ENCODE data around the gene CYTH4.

The CYTH4 gene

DNA sequence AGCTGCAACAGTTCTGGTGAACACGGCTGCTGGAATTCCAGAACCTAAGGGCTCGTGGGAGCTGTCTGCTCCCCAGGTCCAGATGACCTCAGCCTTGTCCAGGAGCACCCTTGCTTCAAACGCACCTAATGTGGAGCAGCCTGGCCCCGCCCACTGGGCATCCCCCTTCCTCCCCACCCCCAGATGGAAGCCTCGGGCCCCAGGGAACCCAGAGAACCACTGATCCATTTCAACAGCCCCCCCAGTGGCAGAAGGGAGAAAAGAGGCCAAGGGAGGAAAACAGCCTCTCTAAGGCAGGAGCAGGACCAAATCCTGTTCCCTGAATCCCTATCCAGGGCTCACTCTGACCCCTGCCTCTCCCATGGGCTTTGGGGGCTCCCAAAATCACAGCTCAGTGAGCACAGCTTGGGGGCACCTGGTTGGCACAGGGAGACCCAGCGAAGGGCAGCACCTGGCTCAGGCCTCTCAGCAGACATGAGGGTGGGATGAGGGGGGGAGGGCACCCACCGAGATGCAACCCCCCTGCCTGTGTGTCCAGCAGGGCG is 1.2 kb downstream of the CYTH4 start:
- H3K4me3 ChIP-seq: no peak overlapping the region
- in situ Hi-C loops (cut with MboI; ENCODE audit: low sequenced_read_pairs): no loop called here
- no peak for DNase-seq (ENCODE audit: low spot score in 2 of 2)
- peaks cover 19% of the 10 kb centered on the region for H3K27me3 ChIP-seq (ENCODE audit: low read depth)
- H3K36me3 ChIP-seq (replicated peaks): no peaks in the 10 kb centered on the region
- no peaks in the 10 kb centered on the region for H3K9me3 ChIP-seq
- no peaks in the 10 kb centered on the region for H3K4me1 ChIP-seq

DNA sequence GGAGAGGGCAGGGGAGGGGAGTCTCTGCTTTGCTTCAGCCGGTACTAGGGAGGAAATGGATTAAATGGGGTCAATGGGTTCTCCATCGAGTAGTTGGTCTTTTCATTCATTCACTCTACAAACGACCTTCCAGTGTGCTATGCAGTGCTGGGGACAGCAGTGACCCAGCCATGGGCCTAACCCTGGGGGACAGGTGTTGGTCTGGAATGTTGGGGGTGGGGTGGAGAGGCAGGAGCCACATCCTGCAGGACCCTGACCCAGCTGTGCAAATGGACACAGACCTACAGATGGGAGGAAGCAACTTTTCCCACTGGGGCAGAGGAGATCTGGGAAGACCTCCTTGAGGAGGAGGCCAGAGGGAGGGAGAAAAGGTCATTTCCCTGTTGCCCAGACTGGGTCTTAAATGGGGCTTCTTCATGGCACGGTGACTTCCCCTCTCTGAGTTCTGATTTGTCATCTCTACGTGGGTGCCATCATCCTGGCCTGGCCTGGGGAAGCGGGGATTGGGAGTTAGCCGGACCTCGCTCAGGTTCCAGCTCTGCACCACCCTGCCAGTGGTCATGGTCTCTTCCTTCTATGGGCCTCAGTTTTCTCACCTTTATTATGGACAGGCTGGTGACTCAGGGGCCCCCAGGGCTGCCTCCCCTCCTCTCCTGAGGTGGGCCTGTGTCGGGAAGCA is 2.0 kb downstream of the CYTH4 start:
- DNase-seq (ENCODE audit: low spot score in 2 of 2): no peak
- Histone ChIP-seq H3K27me3 (ENCODE audit: low read depth) (peaks cover 25% of the 10 kb centered on the region), H3K4me3 (no peak overlapping the region), H3K36me3 (replicated peaks) (no peaks in the 10 kb centered on the region), H3K9me3 (no peaks in the 10 kb centered on the region), H3K4me1 (no peaks in the 10 kb centered on the region)
- in situ Hi-C loops (cut with MboI; ENCODE audit: low sequenced_read_pairs): no loop called here

DNA sequence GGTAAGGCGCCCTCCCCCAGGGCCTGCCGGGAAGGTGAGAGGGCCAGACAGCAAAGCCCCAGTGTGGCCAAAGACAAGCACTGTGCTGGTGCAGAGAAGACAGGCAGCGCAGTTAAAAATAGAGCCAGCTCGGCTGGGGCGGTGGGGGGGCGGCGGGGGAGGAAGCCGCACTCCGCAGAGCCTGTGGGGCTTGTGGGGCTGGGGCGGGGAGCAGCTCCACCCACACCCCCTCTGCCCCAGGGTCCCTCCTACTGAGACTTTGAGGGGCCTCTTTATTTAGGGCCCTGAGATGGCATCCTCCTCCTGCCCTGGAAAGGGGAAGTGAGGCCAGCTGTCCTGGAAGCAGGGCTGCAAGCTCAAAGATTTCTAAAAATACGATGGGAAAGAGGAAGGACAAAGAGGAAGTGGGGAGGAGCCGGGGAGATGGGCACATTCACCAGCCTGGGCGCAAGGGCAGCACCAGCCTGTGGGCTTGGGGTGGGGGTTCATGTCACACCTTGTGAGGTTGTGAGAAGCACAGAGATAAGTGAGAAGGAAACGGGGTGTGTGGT is 2.6 kb downstream of the CYTH4 start:
- Histone ChIP-seq H3K36me3 (replicated peaks) (no peaks in the 10 kb centered on the region), H3K4me3 (no peak overlapping the region), H3K9me3 (no peaks in the 10 kb centered on the region), H3K27me3 (ENCODE audit: low read depth) (peaks cover 25% of the 10 kb centered on the region), H3K4me1 (no peaks in the 10 kb centered on the region)
- in situ Hi-C loops (cut with MboI; ENCODE audit: low sequenced_read_pairs): no loop called here
- DNase-seq (ENCODE audit: low spot score in 2 of 2): no peak

- no peaks in the 10 kb centered on the region for H3K4me1 ChIP-seq
- no peaks in the 10 kb centered on the region for H3K9me3 ChIP-seq
- in situ Hi-C loops (cut with MboI; ENCODE audit: low sequenced_read_pairs): no loop called here
Observed at GRCh38 chr22:37285937-37286336, 3.6 kb downstream of the CYTH4 start.

GRCh38 chr22:37287550-37287951 is 5.2 kb downstream of the CYTH4 start:
- no peaks in the 10 kb centered on the region for H3K4me1 ChIP-seq
- in situ Hi-C loops (cut with MboI; ENCODE audit: low sequenced_read_pairs): no loop called here
- no peak overlapping the region for H3K4me3 ChIP-seq
- no peaks in the 10 kb centered on the region for H3K9me3 ChIP-seq
- peaks cover 23% of the 10 kb centered on the region for H3K27me3 ChIP-seq (ENCODE audit: low read depth)
- H3K36me3 ChIP-seq (replicated peaks): no peaks in the 10 kb centered on the region
- no peak for DNase-seq (ENCODE audit: low spot score in 2 of 2)

More at GRCh38 chr22:37285937-37286336, 3.6 kb downstream of the CYTH4 start:
- no peak for DNase-seq (ENCODE audit: low spot score in 2 of 2)
- no peaks in the 10 kb centered on the region for H3K36me3 ChIP-seq (replicated peaks)
- H3K4me3 ChIP-seq: no peak overlapping the region
- H3K27me3 ChIP-seq (ENCODE audit: low read depth): peaks cover 25% of the 10 kb centered on the region

DNA sequence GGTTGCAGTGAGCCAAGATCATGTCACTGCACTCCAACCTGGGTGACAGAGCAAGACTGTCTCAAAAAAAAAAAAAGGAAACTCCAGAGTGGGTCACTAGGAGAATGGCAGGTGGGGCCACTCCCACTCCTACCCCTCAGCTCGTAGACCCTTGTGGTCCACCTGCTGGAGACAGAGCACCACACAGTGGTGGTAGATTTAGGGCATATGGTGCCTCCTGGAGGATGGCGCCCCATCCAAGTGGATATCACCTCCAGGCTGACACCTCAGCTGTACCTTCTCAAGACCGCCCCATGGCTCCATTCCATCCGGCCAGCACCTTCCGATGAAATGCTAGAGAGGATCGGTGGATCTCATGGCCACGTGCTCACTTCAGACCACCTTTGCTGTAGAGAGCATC is 6.2 kb downstream of the CYTH4 start:
- DNase-seq (ENCODE audit: low spot score in 2 of 2): no peak
- H3K4me3 ChIP-seq: no peak overlapping the region
- in situ Hi-C loops (cut with MboI; ENCODE audit: low sequenced_read_pairs): no loop called here
- H3K27me3 ChIP-seq (ENCODE audit: low read depth): peaks cover 16% of the 10 kb centered on the region
- no peaks in the 10 kb centered on the region for H3K9me3 ChIP-seq
- no peaks in the 10 kb centered on the region for H3K4me1 ChIP-seq
- H3K36me3 ChIP-seq (replicated peaks): no peaks in the 10 kb centered on the region

- no peaks in the 10 kb centered on the region for H3K4me1 ChIP-seq
- no peaks in the 10 kb centered on the region for H3K36me3 ChIP-seq (replicated peaks)
Observed at GRCh38 chr22:37289156-37289735, 6.9 kb downstream of the CYTH4 start.

GRCh38 chr22:37290737-37291136 is 8.4 kb downstream of the CYTH4 start:
- DNase-seq (ENCODE audit: low spot score in 2 of 2): no peak
- Histone ChIP-seq H3K36me3 (replicated peaks) (no peaks in the 10 kb centered on the region), H3K9me3 (no peaks in the 10 kb centered on the region), H3K27me3 (ENCODE audit: low read depth) (peaks cover 14% of the 10 kb centered on the region), H3K4me1 (no peaks in the 10 kb centered on the region), H3K4me3 (no peak overlapping the region)
- in situ Hi-C loops (cut with MboI; ENCODE audit: low sequenced_read_pairs): loop anchor here (10.0 kb wide), 1 partner anchor 64 kb away; no protein-coding TSS in a partner anchor

More at GRCh38 chr22:37289156-37289735, 6.9 kb downstream of the CYTH4 start:
- Histone ChIP-seq H3K4me3 (no peak overlapping the region), H3K9me3 (no peaks in the 10 kb centered on the region), H3K27me3 (ENCODE audit: low read depth) (peaks cover 16% of the 10 kb centered on the region)
- in situ Hi-C loops (cut with MboI; ENCODE audit: low sequenced_read_pairs): no loop called here
- DNase-seq (ENCODE audit: low spot score in 2 of 2): no peak

DNA sequence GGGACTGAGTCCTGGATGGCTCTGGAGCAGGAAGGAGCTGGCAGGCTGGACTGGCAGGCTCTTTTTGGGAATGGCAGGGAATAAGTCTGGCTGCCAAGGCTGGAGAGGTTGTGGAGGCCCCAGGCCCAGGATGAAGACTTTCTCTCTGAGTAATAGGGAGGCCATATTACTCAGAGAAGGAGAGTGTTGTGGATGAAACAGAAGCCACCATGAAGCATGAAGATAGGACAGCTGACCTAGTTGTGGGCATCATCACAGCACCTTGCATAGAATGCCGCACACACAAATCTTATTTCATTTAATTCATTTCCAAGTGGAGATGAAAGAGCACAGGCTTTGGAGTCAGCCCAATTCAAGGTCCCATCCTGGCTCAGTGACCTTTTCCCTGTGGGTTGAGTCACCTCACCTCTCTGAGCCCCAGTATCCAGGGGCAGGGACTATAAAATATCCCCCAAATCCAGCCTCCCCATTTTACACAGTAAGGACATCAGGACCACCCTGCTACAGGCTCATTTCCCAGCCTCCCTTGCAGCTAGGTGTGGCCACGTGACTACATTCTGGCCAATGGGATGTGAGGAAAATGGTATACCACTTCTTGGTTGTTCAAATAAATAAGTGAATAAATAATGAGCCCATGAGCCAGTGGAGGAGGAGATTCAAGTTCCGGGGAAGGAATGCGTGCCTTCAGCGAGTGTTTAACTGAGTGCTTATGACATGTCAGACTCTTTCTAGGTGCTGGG is 9.4 kb downstream of the CYTH4 start:
- H3K36me3 ChIP-seq (replicated peaks): no peaks in the 10 kb centered on the region
- no peaks in the 10 kb centered on the region for H3K4me1 ChIP-seq
- in situ Hi-C loops (cut with MboI; ENCODE audit: low sequenced_read_pairs): loop anchor here (10.0 kb wide), 1 partner anchor 63 kb away; no protein-coding TSS in a partner anchor
- no peaks in the 10 kb centered on the region for H3K9me3 ChIP-seq
- H3K27me3 ChIP-seq (ENCODE audit: low read depth): peaks cover 7% of the 10 kb centered on the region; the same call in 1 of the 2 replicates
- H3K4me3 ChIP-seq: no peak overlapping the region
- DNase-seq (ENCODE audit: low spot score in 2 of 2): no peak

GRCh38 chr22:37292641-37293040 is 10.3 kb downstream of the CYTH4 start:
- no peaks in the 10 kb centered on the region for H3K9me3 ChIP-seq
- H3K4me3 ChIP-seq: no peak overlapping the region
- DNase-seq (ENCODE audit: low spot score in 2 of 2): no peak
- H3K27me3 ChIP-seq (ENCODE audit: low read depth): peaks cover 7% of the 10 kb centered on the region; the same call in 1 of the 2 replicates
- in situ Hi-C loops (cut with MboI; ENCODE audit: low sequenced_read_pairs): loop anchor here (10.0 kb wide), 1 partner anchor 62 kb away; no protein-coding TSS in a partner anchor
- H3K4me1 ChIP-seq: no peaks in the 10 kb centered on the region
- H3K36me3 ChIP-seq (replicated peaks): no peaks in the 10 kb centered on the region

DNA sequence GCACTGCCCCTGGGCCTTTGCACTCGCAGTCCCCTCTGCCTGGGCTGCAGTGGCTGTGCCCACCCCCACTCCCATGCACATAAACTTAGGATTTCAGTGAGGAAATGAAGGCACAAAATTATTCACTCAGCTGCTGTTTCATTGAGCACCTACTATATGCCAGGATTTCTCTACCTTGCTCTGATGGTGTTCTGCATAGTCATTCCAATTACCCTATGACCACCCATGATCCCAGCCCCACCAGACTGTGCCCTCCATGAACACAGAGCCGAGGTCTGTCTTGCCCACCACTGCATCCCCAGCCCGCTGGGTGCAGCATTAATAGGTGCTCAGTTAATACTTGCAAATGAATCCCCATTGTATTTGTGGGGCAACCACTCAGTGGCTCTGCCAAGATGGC is 10.9 kb downstream of the CYTH4 start:
- Histone ChIP-seq H3K27me3 (ENCODE audit: low read depth) (peaks cover 7% of the 10 kb centered on the region; the same call in 1 of the 2 replicates), H3K4me3 (no peak overlapping the region), H3K36me3 (replicated peaks) (no peaks in the 10 kb centered on the region), H3K9me3 (no peaks in the 10 kb centered on the region), H3K4me1 (no peaks in the 10 kb centered on the region)
- in situ Hi-C loops (cut with MboI; ENCODE audit: low sequenced_read_pairs): loop anchor here (10.0 kb wide), 1 partner anchor 62 kb away; no protein-coding TSS in a partner anchor
- DNase-seq (ENCODE audit: low spot score in 2 of 2): no peak

DNA sequence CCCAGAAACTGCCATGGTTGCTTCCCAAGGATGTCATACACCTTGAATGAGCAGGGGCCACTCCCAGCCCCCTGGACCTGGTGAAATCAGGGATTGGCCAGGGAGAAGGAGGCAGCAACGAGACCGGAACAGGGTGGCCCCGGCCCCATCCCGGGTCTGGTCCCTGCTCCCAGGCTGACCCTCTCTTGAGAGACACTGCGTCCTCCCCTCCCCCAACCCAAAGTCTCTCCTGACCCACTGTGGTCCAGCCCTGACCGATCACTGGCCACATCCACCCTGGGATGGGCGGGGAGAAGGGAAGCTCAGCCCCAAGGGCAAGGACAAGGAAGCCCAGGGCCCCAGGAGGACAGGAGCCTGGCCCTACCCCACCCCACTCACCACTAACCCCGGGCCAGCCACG is 12.4 kb downstream of the CYTH4 start:
- H3K4me1 ChIP-seq: no peaks in the 10 kb centered on the region
- no peaks in the 10 kb centered on the region for H3K27me3 ChIP-seq (ENCODE audit: low read depth)
- in situ Hi-C loops (cut with MboI; ENCODE audit: low sequenced_read_pairs): loop anchor here (10.0 kb wide), 1 partner anchor 60 kb away; no protein-coding TSS in a partner anchor
- no peak overlapping the region for H3K4me3 ChIP-seq
- no peaks in the 10 kb centered on the region for H3K9me3 ChIP-seq
- DNase-seq (ENCODE audit: low spot score in 2 of 2): no peak
- no peaks in the 10 kb centered on the region for H3K36me3 ChIP-seq (replicated peaks)

DNA sequence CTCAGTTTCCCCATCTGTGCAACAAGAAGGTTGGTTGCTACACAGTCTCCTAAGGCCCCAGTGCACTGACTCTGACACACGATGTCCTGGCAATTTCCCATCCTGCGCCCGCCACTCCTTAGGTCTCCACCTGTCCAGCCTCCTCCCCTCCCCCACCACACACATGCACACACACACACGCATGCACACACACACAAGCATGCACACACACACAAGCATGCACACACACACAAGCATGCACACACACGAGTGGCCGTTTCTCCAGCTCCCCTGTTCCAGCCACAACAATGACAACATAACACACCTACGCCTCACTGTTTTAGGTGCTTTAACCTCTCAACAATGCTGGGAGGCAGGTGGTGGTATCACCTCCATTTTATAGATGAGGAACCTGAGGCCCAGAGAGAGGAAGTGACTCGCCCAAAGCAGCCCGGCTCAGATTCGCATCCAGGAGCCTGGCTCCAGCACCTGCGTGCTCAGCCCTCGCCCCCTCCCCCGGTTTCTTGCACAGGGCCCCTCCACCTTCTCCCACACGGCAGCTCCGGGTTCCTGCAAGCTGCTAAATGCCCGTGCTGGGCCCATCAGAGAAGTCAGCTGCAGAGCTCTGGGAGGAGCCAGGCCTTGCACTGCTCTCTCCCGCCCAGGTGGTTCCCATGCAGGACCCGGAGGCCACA is 13.0 kb downstream of the CYTH4 start:
- in situ Hi-C loops (cut with MboI; ENCODE audit: low sequenced_read_pairs): loop anchor here (10.0 kb wide), 1 partner anchor 59 kb away; no protein-coding TSS in a partner anchor
- H3K36me3 ChIP-seq (replicated peaks): no peaks in the 10 kb centered on the region

More for the DNA sequence above, 13.0 kb downstream of the CYTH4 start:
- Histone ChIP-seq H3K9me3 (no peaks in the 10 kb centered on the region), H3K4me1 (no peaks in the 10 kb centered on the region), H3K4me3 (no peak overlapping the region), H3K27me3 (ENCODE audit: low read depth) (no peaks in the 10 kb centered on the region)
- DNase-seq (ENCODE audit: low spot score in 2 of 2): no peak
